Hepatocyte (in vitro differentiated cells): ENCODE data around the gene SPTLC1. TPM values are rescaled to one million over a fixed set of nuclear protein-coding genes. Genes with fewer than 3 reads are reported as not detected.

Experiments used
- DNase-seq: peaks from one replicate; pipeline ENCODE4 v3.0.0-alpha.2; 2016; ENCODE audit warnings: low spot score
- H2AFZ ChIP-seq: fragments of 200-600 bp; sonication (generic); 2 replicates; pipeline ENCODE4 v1.6.0; 2016; ENCODE audit warnings: antibody characterized with exemption, mild to moderate bottlenecking
- H3K27ac ChIP-seq: fragments of 200-600 bp; sonication (generic); 2 replicates; pipeline ENCODE4 v1.5.1; 2016; ENCODE audit warnings: mild to moderate bottlenecking
- H3K27me3 ChIP-seq: fragments of 200-600 bp; sonication (generic); 2 replicates; pipeline ENCODE4 v1.6.1; 2016
- H3K36me3 ChIP-seq: fragments of 200-600 bp; sonication (generic); replicated peaks from 2 replicates; pipeline ENCODE4 v1.5.1; 2016; ENCODE audit warnings: low read depth; ENCODE audit not compliant: insufficient read depth
- H3K4me1 ChIP-seq: fragments of 200-600 bp; sonication (generic); 2 replicates; pipeline ENCODE4 v1.5.1; 2016; ENCODE audit warnings: mild to moderate bottlenecking, moderate library complexity; ENCODE audit not compliant: insufficient read depth
- H3K4me2 ChIP-seq: fragments of 200-600 bp; sonication (generic); 2 replicates; pipeline ENCODE4 v1.6.0; 2016
- H3K4me3 ChIP-seq: fragments of 200-600 bp; sonication (generic); 2 replicates; pipeline ENCODE4 v1.5.1; 2016; ENCODE audit warnings: mild to moderate bottlenecking
- H3K79me2 ChIP-seq: fragments of 200-600 bp; sonication (generic); 2 replicates; pipeline ENCODE4 v1.6.0; 2017; ENCODE audit warnings: mild to moderate bottlenecking
- H3K9me2 ChIP-seq: fragments of 200-600 bp; sonication (generic); replicated peaks from 2 replicates; pipeline ENCODE4 v1.6.0; 2017; ENCODE audit warnings: mild to moderate bottlenecking; ENCODE audit not compliant: insufficient read depth
- H3K9me3 ChIP-seq: fragments of 200-600 bp; sonication (generic); 2 replicates; pipeline ENCODE4 v1.5.1; 2016; ENCODE audit warnings: low read depth, mild to moderate bottlenecking
- H4K20me1 ChIP-seq: fragments of 200-600 bp; sonication (generic); 2 replicates; pipeline ENCODE4 v1.6.0; 2016; ENCODE audit warnings: mild to moderate bottlenecking; ENCODE audit not compliant: insufficient read depth, poor library complexity, severe bottlenecking
- EZH2 ChIP-seq: fragments of 200-600 bp; sonication (generic); IDR thresholded peaks from 2 replicates; pipeline ENCODE4 v1.6.1; 2016; ENCODE audit warnings: antibody characterized with exemption, mild to moderate bottlenecking, borderline replicate concordance
- EZH2phosphoT487 ChIP-seq: fragments of 200-600 bp; sonication (generic); IDR thresholded peaks from one replicate; pipeline ENCODE4 v1.6.1; 2018; ENCODE audit warnings: antibody characterized with exemption, mild to moderate bottlenecking, low read depth, moderate library complexity; ENCODE audit not compliant: unreplicated experiment, severe bottlenecking
- WGBS: methylation state at CpG from one replicate; pipeline ENCODE4 v1.1.6; 2016; ENCODE audit warnings: low lambda C conversion rate; ENCODE audit errors: missing lambda C conversion rate; 5-methylcytosine and 5-hydroxymethylcytosine counted together
- polyA plus RNA-seq: library from polyadenylated mRNA; unstranded; fragments of >200 nt; fragmentation: Nextera tagmentation; extraction: Ambion mirVana; gene quantifications from 2 replicates; pipeline ENCODE4 v1.2.1, GENCODE V29; 2016
- total RNA-seq: library from RNA; depleted of rRNA; stranded (reverse); fragments of >200 nt; gene quantifications from 2 replicates; pipeline ENCODE4 v1.2.3, GENCODE V29; 2014
- TF ChIP-seq, protein P1 (sequence below): fragments of 200-600 bp; sonication (generic); IDR thresholded peaks from 2 replicates; pipeline ENCODE4 v1.5.1; 2016; ENCODE audit warnings: antibody characterized with exemption, mild to moderate bottlenecking; ENCODE audit not compliant: poor library complexity

Gene SPTLC1
- total and polyA plus RNA-seq, 2 experiments from 2014 or later: 67.6 to 101 TPM

- Histone ChIP-seq H2AFZ (no peak overlapping the region), H3K4me2 (no peak overlapping the region), H3K36me3 (no peaks in the 10 kb centered on the region), H3K9me3 (peaks cover 7% of the 10 kb centered on the region), H3K4me3 (no peak overlapping the region), H3K4me1 (no peaks in the 10 kb centered on the region), H3K27me3 (no peaks in the 10 kb centered on the region), H3K79me2 (no peaks in the 10 kb centered on the region), H4K20me1 (no peaks in the 10 kb centered on the region), H3K27ac (no peak overlapping the region), H3K9me2 (no peaks in the 10 kb centered on the region)
- WGBS: 96% methylated on average over 2 of the region's 2 CpGs
- TF ChIP-seq EZH2phosphoT487 (no peak), EZH2 (no peak)
- TF ChIP-seq, protein P1, sequence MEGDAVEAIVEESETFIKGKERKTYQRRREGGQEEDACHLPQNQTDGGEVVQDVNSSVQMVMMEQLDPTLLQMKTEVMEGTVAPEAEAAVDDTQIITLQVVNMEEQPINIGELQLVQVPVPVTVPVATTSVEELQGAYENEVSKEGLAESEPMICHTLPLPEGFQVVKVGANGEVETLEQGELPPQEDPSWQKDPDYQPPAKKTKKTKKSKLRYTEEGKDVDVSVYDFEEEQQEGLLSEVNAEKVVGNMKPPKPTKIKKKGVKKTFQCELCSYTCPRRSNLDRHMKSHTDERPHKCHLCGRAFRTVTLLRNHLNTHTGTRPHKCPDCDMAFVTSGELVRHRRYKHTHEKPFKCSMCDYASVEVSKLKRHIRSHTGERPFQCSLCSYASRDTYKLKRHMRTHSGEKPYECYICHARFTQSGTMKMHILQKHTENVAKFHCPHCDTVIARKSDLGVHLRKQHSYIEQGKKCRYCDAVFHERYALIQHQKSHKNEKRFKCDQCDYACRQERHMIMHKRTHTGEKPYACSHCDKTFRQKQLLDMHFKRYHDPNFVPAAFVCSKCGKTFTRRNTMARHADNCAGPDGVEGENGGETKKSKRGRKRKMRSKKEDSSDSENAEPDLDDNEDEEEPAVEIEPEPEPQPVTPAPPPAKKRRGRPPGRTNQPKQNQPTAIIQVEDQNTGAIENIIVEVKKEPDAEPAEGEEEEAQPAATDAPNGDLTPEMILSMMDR: no peak
- DNase-seq: no peak
Observed at GRCh38 chr9:92044936-92045335, 70.3 kb downstream of the SPTLC1 start.

DNA sequence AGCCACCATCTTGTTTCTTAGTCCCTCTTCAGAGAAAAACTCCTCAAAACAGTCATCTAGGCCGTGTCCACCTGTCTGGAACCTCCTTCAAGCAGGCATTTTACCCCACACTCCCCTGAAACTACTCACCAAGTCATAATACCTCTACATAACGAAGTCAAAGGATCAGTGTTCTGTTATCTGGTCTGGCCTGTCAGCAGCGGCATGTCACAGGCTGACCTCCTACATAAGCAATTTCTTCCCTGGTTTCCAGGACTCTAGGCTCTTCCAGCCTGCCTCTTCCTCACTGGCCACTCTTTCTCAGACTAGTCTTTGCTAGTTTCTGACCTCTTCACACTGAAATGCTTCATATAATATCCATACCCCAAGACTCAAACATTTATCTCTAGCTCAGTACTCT is 72.2 kb downstream of the SPTLC1 start:
- Histone ChIP-seq H3K79me2 (no peaks in the 10 kb centered on the region), H3K4me3 (no peak overlapping the region), H3K27ac (no peak overlapping the region), H4K20me1 (no peaks in the 10 kb centered on the region), H2AFZ (no peak overlapping the region), H3K36me3 (no peaks in the 10 kb centered on the region), H3K27me3 (no peaks in the 10 kb centered on the region), H3K4me2 (no peak overlapping the region), H3K9me2 (no peaks in the 10 kb centered on the region), H3K4me1 (no peaks in the 10 kb centered on the region), H3K9me3 (peaks cover 7% of the 10 kb centered on the region)
- 100% methylated on average over 3 of the region's 3 CpGs for WGBS
- TF ChIP-seq EZH2: no peak
- no peak for TF ChIP-seq EZH2phosphoT487
- TF ChIP-seq, protein P1: no peak
- no peak for DNase-seq

DNA sequence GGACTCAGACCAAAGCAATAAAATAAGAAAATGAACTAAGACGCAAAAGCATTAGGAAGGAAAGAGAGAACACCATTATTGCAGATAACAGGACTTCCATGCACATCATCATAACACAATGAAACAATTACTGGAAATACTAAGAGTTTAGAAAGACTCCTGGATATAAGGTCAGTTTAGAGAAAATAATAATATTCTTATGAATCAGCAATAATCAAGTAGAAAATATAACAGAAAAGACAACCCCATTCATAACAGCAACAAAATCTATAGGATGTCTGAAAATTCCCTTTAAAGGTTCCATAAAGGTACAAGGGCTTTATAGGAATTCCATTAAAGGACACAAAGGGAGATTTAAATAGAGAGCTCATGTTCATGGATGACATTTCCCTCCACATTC is 73.0 kb downstream of the SPTLC1 start:
- Histone ChIP-seq H3K9me2 (no peaks in the 10 kb centered on the region), H3K4me2 (no peak overlapping the region), H3K27me3 (no peaks in the 10 kb centered on the region), H3K27ac (no peak overlapping the region), H3K9me3 (peaks cover 7% of the 10 kb centered on the region), H3K36me3 (no peaks in the 10 kb centered on the region), H3K4me3 (no peak overlapping the region), H2AFZ (no peak overlapping the region), H3K79me2 (no peaks in the 10 kb centered on the region), H4K20me1 (no peaks in the 10 kb centered on the region), H3K4me1 (no peaks in the 10 kb centered on the region)
- 100% methylated on average over 1 of the region's 1 CpG for WGBS
- no peak for TF ChIP-seq EZH2phosphoT487
- TF ChIP-seq, protein P1: no peak
- no peak for TF ChIP-seq EZH2
- DNase-seq: no peak

DNA sequence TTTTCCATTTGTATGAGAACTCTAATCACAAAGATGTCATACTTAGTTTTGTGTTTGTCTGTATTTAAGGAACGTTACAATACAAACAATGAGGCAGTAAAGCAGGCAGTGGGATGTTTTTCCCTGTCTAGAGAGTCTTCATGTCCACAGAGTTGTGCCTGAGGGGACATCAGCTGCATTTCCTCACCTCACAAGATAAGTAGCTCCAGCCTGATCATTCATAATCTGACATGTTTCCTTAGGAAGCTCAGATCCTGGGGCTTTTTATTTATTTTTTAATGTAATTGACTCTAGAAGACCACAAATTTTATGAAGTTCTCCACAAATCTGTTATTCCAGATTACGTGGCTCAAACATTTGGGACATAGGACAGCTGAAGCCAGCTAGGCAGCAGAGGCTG is 78.5 kb downstream of the SPTLC1 start:
- 55% methylated on average over 2 of the region's 2 CpGs for WGBS
- H3K79me2 ChIP-seq: no peaks in the 10 kb centered on the region
- H3K9me2 ChIP-seq: no peaks in the 10 kb centered on the region
- H2AFZ ChIP-seq: no peak overlapping the region
- H3K4me1 ChIP-seq: peaks cover 16% of the 10 kb centered on the region
- peak overlapping the region; percentile 9 for H3K4me2 ChIP-seq
- H3K27ac ChIP-seq: peak overlapping the region; percentile 79
- TF ChIP-seq, protein P1: no peak
- TF ChIP-seq EZH2phosphoT487 (no peak), EZH2 (no peak)
- H3K27me3 ChIP-seq: no peaks in the 10 kb centered on the region
- no peaks in the 10 kb centered on the region for H4K20me1 ChIP-seq
- H3K9me3 ChIP-seq: no peaks in the 10 kb centered on the region
- DNase-seq: no peak
- H3K36me3 ChIP-seq: no peaks in the 10 kb centered on the region
- H3K4me3 ChIP-seq: no peak overlapping the region
